Hematopoietic multipotent progenitor cell treated with erythropoietin and hydrocortisone succinate and interleukin-3 and kit ligand, for 4 days (in vitro differentiated cells): ENCODE results near the gene HEMK1.
A peak's percentile ranks its signal among the peaks of the same experiment; 100 is the strongest.

ENCODE experiments used
- DNase-seq: peaks from one replicate; pipeline ENCODE4 v3.0.0-alpha.2; 2015

The HEMK1 gene

DNA sequence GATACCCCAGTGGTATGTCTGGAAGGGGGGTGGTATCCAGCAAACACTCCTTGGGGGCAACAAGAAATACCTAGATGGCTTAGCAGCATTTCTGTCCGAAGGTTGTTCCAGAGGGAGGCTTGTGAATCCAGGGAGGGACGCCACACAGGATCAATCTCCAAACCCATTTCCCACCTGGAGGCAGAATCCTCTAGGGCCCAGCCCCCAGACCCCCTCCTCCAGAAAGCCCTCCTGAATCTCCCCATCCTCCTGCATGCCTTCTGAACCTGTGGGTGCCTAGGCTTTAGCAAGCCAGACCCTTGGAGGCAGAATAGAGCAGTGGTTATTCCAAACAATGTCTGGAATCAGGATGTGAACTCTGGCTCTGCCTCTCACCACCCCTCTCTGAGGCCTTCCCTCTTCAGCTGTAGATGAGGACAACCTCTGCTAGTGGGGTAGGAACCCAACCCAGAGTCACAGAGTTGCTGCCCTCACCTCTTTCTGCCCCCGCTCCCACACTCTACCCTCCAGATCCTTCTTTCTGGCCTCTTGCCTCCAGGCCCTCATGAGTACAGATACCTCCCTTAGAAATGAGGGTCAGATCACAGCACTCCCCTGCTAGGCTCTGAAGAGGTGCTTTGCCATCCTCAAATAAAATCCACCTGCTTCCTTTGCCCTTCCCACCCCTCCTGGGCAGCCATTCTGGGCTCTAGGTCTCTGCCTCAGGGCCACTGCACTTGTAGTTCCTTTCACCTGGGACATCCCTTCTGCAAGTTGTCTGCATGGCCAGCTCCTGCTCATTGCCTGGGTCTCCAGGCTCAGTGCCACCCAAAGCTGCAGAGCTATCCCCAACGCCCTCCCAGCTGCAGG is 34.2 kb downstream of the HEMK1 start:
- DNase-seq, result no peak

GRCh38 chr3:50604110-50604621 is 34.8 kb downstream of the HEMK1 start:
- no peak for DNase-seq

DNA sequence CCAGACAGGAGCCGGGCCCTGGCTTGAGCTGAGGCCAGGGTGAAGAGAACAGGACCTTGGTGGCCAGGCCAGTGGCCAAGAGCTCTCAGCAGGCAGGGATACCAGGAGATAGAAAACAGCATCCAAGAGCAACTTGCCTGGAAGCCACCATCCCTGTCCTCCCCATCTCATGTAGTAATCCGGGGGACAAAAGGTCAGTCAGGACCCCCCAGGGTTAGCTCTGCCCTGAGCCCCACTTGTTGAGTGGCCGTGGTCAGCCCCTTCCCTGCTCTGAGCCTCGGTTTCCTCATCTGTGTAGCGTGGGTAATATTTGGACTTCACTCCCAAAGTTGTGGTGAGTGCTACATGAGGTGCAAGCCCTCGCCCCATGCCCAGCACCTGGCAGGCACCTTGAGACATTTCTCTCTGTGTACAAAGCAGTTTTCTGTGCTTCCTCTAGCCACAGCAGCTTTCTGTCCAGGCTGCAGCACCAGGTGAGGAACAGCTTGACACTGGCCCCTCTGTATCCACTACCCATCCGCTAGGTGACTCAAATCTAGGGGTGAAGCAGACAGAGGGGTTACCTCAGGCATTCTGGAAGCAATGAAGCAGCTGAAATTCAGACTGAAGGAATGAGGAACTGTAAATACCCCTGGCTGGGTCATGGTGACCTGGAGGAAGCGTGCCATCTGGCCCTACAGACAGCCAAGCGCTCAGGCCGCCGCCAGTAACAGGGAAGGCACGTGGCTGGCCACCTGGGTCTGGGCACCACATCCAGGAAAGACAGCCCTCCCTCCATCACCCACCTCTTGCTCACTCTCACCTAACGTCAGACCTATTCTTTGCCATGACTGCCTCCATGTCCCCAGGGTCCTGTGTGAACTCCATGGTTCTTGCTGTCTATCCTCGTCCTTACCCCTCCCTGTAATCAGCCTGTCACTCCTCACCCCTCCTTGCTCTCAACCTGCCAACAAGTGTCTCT is 35.6 kb downstream of the HEMK1 start:
- peak; percentile 72 for DNase-seq

- DNase-seq, result no peak
Measured at GRCh38 chr3:50605901-50606326, 36.6 kb downstream of the HEMK1 start.

DNA sequence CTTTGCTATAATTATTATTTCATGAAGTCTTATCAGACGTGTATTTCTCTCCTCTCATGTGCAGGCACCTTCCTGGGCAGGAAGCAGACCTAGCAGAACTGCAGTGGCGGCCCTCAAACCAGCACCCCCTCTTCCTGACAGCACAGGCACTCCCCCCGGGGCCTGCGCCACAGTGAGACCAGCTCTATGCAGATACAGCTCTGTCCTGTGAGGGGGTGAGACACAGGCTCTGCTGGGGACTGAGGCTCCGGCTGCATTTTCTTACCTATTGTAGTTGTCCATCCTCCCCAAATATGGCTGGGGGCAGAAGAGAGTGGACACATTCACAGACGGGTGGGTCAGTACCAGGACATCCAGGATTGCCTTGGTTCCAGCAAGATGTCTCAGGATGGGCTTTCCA is 37.3 kb downstream of the HEMK1 start:
- DNase-seq, result peak; percentile 65

DNA sequence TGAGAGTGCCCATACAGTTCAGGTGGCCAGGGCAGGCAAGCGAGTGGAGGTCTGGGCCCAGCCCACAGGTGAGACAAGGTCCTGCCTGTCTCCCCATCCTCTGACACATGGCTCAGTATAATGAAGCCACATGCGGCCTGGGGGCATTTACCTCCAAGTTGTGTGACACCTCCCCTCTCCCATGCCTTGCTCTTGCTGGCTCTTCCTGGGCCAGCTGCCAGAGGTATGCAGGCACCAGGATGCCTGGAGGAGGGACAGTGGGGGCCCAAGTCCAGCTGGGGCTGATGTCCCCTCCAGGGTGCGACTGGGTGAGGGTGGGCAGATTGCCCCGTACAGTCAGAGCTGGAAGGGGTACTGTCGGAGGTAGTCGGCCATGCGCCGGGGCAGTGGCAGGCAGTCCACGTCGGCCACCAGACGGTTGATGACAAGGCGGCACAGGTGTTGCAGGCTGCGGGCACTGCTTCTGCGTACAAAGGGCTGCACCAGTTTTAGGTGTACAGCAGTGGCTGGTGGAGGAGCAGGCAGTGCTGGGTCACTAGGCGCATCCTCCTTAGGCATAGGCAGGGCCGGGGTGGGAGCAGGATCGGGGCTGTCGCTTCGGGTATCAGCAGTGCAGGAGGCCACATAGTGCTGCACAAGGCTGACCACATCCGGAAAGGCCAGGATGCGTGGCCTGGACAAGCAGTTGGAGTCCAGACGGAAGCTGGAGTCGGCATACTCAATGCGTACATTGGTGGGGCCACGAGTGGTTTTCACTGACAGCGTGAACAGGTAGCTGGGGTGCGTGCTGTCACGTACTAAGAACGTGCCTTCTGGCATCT is 38.2 kb downstream of the HEMK1 start:
- no peak for DNase-seq

GRCh38 chr3:50608278-50608677 is 39.0 kb downstream of the HEMK1 start:
- DNase-seq, result no peak

DNA sequence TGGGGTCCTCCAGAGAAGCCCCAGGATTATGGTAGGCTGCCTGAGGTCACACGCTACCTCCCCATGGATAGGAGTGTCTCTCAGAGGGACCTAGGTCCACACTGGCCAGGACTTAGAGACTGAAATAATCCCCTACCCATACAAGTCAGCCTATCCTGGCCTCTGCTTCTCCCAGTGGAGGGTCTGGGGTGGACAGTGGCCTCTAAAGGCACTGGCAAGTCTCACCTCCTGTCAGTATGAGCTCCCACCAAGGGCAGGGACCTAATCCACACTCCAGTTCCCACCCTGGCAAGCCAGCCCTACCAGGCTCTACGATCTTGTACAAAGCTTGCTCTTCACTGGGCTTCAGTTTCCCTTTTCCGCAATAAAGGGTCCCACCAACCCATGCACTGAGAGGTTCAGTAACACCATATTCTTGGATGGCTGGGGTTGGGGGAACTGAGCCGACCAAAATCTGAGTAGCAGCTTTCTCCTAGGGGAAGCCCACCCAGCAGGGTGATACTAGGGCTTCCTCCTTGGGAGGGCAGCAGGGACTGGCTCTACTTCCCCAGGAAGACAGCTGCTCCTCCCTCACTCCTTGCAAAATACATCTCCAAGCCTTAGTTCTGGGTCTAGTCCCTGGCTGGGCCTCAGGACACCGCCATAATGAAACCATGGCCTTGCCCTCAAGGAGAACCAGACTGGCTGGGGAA is 39.9 kb downstream of the HEMK1 start:
- DNase-seq, result no peak

GRCh38 chr3:50609763-50610085 is 40.4 kb downstream of the HEMK1 start:
- DNase-seq, result no peak

DNA sequence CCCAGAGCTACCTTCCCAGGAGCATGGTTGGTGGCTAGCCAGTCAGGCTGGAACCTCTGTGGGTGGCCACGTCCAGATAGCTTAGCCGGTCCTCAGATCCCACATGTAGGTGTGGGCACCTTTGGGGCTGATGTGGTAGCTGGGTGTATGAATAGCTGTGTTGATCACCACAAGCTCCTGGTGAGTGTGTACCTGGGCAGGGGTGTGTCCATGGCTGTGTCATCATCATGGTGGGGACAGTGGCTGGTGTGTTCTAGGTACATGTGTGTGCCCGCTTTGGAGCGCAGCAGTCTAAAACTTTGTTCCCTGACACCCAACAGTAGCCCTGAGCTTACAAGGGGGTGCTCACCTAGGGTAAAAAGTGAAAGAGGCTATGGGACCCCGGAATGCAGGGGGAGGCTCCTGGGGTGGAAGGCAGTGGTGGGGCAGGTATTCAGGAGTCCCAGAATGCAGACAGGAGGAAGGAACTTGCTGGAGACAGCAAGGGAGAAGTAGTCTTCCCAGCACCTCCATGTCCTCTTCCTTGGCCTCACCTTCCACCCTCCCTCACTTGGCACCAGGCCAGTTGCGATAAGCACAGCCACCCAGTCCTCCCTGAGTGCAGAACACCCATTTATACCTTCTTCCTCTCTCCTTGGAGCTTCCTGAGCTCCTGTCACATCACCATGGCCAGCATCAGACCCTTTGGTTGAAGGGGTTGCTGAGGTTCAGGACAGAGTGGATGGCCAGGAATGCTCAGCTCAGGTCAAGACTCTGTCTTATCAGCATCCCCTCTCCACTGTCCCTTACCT is 41.1 kb downstream of the HEMK1 start:
- peak; percentile 73 for DNase-seq

DNA sequence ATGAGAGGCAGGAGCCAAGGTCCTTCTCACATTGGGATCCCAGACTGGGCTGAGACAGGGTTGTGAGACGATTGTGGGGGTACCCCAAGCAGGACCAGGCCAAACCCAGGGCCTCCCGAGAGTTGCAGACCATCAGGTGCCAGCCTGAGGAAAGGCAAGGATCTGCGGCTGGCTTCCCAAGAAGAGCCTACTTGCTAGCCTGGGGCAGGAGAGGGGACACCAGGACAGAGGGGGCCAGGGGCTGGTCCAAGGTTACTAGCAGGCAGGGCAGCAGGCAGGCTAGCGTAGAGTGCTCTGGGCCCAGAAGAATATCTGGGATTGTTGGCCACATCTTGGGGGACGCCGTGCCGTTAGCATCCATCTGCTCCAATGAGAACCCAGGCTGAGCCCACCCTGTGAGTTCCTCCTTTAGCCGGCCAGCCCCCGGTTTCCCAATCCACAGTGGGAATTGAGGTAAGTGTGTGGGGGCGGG is 41.7 kb downstream of the HEMK1 start:
- no peak for DNase-seq

DNA sequence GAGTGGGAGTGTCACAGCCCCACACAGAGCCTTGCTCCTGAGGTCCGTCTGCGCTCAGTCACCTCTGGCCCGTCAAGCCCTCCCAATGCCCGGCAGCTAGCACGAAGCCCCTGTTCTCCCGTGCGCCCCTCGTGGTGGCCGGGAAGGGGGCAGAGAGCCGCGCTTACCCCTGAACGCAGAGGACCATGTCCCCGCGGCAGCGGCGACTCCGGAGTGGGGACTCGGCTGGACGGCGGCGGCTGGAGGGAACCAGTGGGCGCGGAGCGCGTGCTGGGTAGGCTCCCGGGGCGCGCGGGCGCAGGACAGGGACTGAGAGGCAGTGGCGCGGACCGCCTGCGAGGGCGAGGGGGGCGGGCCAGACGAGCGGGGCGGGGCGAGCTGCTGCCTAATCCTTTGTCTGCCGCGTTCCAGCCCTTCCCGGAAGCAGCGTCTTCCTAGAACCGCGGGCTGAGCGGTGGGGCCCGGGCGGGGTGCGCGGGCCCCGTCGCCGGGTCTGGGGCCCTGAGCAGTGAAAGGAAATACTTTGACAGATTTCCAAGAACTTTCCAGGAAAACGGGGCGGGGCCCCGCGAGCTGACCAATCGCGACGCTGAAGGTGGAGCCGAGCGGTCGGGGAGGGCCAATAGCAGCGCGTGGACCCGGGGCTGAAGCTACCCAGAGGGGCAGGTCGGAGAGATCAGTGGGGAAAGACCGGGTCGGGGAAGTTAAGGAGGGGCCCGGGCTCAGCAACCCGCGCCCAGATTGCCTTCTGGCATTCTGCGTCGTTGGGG is 42.3 kb downstream of the HEMK1 start, which contains the start of gene CISH:
Gene CISH (minus strand): TSS at position 311 of the 770 bp plus-strand sequence. CDS start 124 bp downstream, at position 187.
- peak; percentile 100 for DNase-seq

DNA sequence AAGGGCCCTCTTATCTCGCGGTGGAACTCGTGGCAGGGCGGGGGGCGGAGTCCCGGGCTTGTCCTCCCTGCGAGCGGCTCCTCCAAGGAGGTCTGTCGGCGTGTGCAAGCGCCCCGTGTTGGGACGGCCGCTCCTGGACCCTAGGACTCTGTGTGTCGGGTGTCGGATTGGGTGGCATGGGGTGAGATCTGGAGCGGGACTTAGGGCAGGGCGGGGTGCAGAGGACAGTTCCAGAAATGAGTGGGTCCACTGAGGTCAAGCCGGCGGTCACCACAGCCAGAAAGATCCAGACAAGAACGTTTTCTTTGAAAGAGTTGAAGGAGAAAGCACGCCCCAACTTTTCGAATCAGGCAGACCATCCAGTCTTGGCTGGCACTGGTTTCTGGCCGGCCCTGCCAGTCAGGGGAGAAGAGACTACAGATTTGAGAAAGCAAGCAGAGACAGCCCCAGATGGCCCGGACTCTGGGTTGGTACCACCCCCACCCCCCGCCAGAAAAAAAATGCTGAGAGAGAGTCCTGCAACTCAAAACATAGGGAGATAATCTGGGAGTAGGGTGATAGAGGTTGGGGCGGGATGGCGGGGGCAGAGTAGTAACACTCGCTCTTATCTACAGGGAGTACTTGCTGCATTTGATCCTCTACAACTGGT is 43.0 kb downstream of the HEMK1 start:
- peak; percentile 80 for DNase-seq

- no peak for DNase-seq
Measured at GRCh38 chr3:50612970-50613846, 43.9 kb downstream of the HEMK1 start.

GRCh38 chr3:50615190-50615589 is 45.9 kb downstream of the HEMK1 start:
- DNase-seq, result no peak

DNA sequence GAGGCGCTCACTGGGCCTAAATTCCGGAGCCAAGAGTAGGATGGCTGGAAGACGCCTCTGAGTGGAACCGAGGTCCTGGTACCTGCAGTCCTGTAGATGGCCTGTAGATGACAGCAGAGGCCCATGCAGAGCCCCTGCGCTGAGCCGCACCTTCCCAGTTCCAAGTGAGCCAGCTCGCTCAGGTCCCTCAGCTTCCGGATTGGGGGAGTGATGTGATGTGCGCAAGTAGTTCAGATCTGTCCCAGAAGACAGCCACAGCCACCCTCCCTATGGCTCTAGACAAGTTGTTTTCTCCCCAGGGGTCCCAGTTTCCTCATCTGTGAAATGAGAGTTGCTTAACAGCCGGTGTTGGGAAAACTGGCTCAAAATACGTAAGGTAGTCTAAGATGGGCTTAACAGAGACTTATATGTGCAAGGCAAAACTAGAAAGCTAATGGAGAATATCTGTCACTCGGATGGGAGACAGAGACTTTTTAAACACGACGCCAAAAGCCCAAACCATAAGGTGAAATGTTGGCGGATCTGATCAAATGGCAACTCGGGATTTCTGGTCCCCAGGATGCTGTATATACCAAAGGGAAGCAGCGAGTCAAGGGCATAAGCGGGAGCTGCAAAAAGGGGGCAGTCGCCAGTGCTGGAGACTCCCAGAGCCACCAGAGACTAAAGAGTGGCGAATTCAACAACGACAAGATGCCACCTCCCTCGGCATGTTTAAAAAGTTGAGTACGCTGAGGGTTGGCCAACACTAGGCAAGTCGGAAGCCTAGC is 46.9 kb downstream of the HEMK1 start:
- DNase-seq, result peak; percentile 95

DNA sequence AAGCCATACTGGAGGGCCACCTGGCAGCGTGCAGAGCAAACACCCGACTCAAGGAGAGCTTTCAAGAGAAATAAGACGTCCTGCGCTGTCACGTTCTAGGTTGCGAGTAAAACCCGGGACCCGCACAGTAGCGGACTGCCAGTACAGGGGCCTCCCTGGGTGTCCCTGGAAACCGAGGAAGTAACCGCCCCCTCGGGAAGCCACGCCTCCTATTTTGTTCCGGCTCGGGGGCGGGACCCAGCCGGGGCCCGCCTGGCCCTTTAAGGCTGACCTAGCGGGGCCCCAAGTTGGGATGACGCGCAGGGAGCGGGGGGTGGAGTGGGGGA is 47.4 kb downstream of the HEMK1 start:
- peak; percentile 98 for DNase-seq
